Coronary artery (tissue), 2 donors: ENCODE results near the gene DIAPH2.
"Not testable (repeated sequence)": the region's sequence is repeated elsewhere in the genome, so short reads cannot be mapped to it uniquely, and the experiment has no call there.

Experiments used
- DNase-seq: peaks from one replicate; pipeline ENCODE4 v3.0.0-alpha.2; 2017; ENCODE audit warnings: low spot score
- H3K27ac ChIP-seq, 2 donors: fragments of 200-600 bp; sonication (generic); one replicate each; pipeline ENCODE4 v1.5.1; 2016 to 2019
- H3K4me3 ChIP-seq: fragments of 200-600 bp; sonication (generic); 2 replicates; pipeline ENCODE4 v1.5.1; 2016; ENCODE audit warnings: mild to moderate bottlenecking, moderate library complexity
- TF ChIP-seq, protein P1 (sequence below): fragments of 200-600 bp; sonication (generic); IDR thresholded peaks from one replicate; pipeline ENCODE4 v1.5.1; 2019; ENCODE audit warnings: antibody characterized with exemption

Gene DIAPH2

DNA sequence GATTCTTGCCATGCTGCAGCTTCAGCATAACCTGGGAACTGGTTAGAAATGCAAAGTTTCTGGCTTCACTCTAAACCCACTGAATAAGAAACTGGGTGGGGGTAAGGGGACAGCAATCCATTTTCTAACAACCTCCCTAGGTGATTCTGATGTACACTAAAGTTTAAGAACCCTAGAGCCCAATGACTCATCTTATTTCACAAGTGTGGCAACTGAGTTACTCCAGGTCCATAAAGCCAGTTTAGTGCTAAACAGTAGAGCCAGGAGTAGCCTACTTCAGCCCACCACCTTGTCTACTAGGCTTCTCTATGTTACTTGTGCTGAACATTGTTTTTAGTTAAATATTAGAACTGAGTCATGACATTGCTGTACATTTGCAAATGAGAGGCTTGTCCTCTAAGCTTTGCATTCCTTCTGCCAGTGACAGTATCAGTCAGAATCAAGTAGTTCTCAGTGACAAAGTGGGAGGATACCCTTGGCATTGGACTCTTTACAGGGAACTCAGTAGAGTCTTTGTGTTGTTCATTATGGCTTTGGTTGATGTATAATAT lies 717.0 kb downstream of the DIAPH2 start:
- TF ChIP-seq, protein P1, sequence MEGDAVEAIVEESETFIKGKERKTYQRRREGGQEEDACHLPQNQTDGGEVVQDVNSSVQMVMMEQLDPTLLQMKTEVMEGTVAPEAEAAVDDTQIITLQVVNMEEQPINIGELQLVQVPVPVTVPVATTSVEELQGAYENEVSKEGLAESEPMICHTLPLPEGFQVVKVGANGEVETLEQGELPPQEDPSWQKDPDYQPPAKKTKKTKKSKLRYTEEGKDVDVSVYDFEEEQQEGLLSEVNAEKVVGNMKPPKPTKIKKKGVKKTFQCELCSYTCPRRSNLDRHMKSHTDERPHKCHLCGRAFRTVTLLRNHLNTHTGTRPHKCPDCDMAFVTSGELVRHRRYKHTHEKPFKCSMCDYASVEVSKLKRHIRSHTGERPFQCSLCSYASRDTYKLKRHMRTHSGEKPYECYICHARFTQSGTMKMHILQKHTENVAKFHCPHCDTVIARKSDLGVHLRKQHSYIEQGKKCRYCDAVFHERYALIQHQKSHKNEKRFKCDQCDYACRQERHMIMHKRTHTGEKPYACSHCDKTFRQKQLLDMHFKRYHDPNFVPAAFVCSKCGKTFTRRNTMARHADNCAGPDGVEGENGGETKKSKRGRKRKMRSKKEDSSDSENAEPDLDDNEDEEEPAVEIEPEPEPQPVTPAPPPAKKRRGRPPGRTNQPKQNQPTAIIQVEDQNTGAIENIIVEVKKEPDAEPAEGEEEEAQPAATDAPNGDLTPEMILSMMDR: no peak
- H3K27ac ChIP-seq: no peak overlapping the region
- no peak for DNase-seq
- no peak overlapping the region for H3K4me3 ChIP-seq

DNA sequence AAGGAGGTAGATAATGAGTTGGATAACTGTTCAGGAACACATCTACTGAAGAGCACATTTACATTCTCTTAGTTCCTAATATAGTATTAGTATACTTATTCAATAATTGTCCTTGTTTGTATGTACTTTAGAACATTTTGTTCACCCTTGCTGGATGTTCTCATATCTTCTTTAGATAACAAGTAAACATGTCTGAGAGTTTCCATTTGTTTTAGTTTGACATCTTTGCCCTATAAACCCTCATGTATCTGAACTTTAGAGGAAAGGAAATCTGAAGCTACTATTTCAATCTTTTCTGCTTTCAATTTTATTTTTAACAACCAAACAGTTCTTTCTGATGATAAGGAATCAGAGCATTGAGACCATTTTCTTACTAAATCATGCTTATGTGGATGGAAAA lies 717.7 kb downstream of the DIAPH2 start:
- Histone ChIP-seq H3K27ac (no peak overlapping the region), H3K4me3 (no peak overlapping the region)
- TF ChIP-seq, protein P1: no peak
- no peak for DNase-seq

DNA sequence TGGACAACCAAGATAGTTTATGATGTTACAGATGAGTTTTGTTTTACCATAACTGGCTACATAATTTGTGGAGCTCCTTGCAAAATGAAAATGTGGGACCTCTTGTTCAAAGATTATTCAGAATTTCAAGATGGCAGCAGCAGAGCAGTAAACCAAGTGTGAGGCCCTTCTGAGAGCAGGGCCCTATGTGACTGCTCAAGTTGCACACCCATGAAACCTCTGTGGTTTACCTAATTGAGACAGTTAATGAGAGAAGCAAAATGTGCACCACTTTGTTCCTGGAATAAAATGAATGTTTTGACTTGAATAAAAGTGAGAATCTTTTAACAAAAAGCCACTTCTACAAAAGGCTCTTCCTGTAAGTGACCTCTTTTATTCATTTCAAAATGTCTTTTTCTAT lies 718.3 kb downstream of the DIAPH2 start:
- Histone ChIP-seq H3K27ac (no peak overlapping the region), H3K4me3 (no peak overlapping the region)
- DNase-seq: no peak
- TF ChIP-seq, protein P1: no peak

DNA sequence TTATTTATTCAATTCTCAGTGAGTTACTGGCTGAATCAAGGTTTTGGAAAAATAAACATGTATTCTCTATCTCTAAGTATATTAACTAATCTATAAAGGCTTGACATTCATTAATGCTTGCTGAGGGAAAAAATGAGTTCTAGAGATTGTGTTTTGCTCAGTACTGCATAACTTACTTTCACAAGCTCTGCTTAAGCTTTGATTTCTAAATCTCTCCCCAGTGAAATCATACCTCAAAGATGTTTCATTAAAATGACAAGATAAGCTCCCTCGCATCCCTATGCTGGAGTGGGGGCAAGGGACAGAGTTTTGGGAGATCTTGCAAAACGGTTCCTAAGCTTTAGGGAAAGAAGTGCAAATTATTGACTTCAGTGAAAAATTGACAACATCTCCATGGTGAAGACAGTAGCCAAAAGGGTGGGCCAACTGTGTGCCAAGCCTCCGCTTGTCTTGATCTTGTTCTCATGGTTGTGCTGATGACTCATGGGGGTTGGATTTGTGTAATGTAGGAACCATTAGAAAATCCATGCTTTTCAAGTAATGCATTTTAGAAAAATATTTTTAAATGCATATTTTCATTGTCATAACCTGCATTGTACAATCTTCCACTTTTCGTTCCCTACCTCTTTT lies 720.5 kb downstream of the DIAPH2 start:
- TF ChIP-seq, protein P1: no peak
- H3K27ac ChIP-seq: no peak overlapping the region

DNA sequence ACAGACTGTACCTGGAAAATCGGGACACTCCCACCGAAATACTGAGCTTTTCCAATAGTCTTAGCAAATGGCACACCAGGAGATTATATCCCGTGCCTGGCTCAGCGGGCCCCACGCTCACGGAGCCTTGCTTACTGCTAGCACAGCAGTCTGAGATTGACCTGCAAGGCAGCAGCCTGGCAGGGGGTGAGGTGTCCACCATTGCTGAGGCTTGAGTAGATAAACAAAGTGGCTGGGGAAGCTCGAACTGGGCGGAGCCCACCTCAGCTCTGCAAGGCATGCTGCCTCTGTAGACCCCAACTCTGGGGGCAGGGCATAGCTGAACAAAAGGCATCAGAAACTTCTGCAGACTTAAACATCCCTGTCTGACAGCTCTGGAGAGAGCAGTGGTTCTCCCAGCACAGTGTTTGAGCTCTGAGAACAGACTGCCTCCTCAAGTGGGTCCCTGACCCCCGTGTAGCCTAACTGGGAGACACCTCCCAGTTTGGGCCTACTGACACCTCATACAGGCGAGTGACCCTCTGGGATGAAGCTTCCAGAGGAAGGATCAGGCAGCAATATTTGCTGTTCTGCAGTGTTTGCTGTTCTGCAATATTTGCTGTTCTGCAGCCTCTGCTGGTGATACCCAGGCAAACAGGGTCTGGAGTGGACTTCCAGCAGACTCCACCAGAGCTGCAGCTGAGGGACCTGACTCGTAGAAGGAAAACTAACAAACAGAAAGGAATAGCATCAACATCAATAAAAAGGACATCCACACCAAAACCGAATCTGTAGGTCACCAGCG lies 725.2 kb downstream of the DIAPH2 start:
- H3K27ac ChIP-seq, H3K4me3 ChIP-seq, DNase-seq: not testable (repeated sequence)

More for the DNA sequence above, 720.5 kb downstream of the DIAPH2 start:
- no peak for DNase-seq
- H3K4me3 ChIP-seq: no peak overlapping the region

DNA sequence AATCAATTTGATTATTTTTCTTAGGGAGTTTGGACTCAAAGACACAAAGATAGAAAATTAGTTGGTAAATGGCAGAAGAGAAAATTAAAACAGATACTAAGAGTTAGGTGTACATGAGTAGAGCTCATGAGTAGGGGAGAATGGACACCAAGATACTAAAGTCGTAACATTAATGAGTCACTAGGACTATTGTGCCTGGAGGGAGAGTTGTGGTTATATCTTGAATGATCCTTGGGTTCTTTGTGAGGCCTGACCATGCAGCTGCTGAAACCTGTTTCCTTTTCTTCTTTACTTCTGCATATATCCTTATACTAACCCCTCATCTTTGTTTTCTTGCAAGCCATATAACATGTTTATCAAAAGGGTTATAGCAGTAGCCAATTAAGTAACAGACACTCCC lies 731.8 kb downstream of the DIAPH2 start:
- TF ChIP-seq, protein P1: no peak
- no peak for DNase-seq
- H3K27ac ChIP-seq: no peak overlapping the region
- no peak overlapping the region for H3K4me3 ChIP-seq

DNA sequence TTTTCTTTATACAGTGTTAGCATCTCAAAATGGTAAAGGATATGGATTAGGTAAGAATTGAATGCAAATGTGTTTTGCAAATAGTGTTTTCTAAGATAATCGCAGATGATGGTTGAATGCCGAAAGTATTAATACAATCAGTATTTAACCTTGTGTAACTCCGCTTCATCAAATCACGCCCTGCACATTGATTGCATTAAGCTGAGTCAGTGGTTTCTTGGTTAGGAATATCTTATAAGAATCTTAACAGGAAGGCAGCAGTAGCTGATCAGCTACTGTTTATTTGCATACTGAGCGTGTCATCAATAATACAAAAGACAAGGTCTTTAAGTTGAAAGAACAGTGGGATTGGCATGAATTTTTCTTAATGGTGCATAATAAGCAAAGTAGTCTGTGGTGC lies 744.5 kb downstream of the DIAPH2 start:
- TF ChIP-seq, protein P1: no peak
- DNase-seq: no peak
- Histone ChIP-seq H3K27ac (no peak overlapping the region), H3K4me3 (no peak overlapping the region)
